AG09309 (cell line): ENCODE data around the gene SDK1.

ENCODE experiments used
- DNase-seq: peaks from one replicate; pipeline ENCODE4 v3.0.0-alpha.2; 2010; ENCODE audit warnings: low read depth
- H3K4me3 ChIP-seq: 2 replicates; pipeline ENCODE4 v1.5.1; 2011; ENCODE audit warnings: mild to moderate bottlenecking, low read depth, low read length, moderate library complexity; ENCODE audit not compliant: control insufficient read depth
- CTCF ChIP-seq: IDR thresholded peaks from 2 replicates; pipeline ENCODE4 v1.5.1; 2011; ENCODE audit warnings: mild to moderate bottlenecking, low read depth, low read length, inconsistent platforms; ENCODE audit not compliant: insufficient read depth, control insufficient read depth; ENCODE audit errors: missing control alignments

Gene SDK1

DNA sequence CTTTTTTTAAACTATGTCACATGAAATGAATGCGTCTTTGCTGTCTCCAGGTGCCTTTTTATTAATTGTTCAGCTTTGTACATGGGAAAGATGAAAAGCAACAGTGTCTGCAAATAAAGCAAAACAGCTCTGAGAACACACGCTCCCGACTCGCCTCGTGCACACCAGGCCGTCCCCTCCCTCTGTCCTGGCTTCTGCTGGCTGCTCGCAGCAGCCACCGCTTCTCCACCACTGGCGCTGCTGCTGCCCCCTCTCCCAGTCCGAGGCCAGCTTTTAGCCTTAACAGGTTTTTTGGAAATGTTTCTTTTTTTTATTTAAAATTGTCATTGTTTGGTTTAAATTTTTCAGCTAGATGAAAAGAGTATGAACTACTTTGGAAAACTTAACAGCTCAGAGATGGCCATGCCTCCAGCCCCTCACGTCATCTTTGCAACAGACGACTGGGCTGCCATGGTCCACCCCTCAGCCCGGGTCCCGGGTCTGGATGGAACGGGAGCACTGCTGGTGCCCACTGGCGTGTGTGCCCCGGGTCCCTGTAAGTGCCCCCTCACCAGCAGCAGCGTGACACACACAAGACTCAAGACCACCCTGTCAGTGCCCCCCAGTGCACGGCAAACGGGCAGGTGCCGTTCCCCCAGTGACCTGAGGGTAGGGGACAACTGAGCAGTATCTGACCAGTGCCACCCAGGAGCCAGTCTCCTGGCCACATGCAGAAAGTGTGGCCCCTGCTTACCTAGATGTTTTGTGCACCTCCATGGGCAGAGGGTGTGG, 965.4 kb downstream of the SDK1 start:
- H3K4me3 ChIP-seq = no peak overlapping the region
- no peak for TF ChIP-seq CTCF
- no peak for DNase-seq

DNA sequence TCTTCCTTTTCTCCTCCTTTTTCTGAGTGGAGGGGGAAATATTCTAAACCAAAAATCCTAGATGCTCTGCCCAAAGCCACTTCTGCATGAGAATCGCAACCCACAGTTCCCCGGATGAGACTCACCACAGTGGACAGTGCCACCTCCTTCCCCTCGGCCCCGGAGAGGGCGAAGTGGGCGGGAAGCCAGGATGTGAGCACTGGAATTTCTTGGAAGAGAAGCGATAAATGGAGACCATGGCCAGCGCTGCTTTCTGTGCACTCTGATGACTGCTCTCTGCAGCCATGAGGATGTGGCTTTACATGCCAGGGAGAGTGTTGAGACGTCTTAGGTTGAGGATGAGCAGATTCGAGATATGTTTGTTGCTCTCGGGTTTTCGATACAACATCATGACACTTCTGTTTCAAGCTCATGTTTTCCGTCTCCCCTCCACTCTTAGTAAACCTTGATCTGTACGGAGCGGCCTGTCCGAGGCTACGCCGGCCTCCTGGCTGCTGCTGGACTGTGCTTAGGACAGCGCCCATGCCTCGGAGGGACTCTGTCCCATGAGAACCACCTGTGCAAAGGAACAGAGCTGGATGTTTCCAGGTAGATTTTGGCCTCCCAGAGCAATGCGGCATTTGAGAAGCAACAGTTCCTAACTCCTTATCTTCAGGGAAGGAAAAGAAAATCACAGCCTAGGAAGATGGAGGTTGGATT, 966.4 kb downstream of the SDK1 start:
- no peak for DNase-seq
- no peak overlapping the region for H3K4me3 ChIP-seq
- no peak for TF ChIP-seq CTCF

DNA sequence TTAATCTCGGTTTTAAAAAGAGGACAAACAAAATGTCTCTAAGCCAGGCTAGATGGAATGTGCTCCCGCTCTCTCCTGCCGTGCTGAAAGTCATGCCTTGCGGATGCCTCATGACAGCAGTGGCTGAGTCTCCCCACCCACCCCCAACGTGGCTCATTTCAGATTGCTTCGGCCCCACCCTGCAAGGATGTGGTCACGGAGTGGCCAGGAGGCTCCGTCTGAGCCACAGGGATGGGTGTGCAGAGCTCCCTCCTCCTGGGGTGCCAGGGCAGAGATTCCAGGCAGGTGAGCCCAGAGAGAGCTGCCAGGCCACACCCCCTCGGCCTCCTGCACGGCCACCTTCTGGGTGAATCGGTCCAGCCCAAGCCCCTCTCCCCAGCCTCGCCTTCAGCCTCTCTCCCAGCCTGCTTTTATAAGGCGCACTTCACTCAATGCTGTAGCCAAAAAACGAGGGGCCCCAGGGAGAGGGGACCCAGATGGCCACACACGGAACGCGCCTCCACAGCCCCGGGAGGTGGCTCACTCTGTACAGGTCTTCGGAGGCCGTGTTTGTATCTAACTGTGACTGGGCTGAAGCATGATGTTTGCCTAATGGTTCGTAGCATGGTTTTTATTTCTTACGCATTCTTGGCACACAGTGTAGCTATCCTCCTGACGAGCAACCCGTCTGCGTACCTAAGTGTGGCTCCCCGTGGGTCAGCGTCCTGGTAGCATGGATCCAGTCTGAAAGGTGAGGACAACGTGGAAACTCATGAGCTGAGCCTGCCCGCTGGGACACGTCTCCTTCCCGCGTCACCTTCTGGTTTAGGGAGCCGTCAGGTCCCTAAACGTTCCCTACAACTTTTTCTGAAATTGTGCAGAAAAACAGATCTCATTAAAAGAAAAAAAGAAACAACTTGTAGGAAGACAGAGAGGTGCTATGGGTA, 967.3 kb downstream of the SDK1 start:
- no peak for DNase-seq
- no peak overlapping the region for H3K4me3 ChIP-seq
- TF ChIP-seq CTCF = no peak

DNA sequence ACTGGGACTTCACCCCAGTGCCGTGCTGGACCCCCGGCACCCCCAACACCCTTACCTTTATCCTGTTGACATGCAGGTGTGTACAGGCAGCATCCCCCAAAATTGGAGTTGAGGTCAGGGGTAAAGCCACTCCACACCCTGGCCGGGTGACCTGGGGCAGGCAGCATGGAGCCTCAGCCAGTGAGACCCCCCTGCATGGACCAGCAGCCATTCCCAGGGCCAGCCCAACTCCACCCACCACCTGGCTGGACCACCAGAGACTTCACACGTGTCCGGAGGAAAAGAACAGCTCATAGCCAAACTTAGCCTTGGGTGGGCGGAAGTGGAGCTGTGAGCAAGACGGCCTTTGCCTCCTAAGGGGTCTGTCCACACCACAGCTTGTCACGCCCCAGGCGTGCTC, 968.0 kb downstream of the SDK1 start:
- TF ChIP-seq CTCF = no peak
- H3K4me3 ChIP-seq = no peak overlapping the region
- DNase-seq = no peak

GRCh38 chr7:4269746-4270145, 968.7 kb downstream of the SDK1 start:
- DNase-seq = no peak
- no peak for TF ChIP-seq CTCF
- H3K4me3 ChIP-seq = no peak overlapping the region

- no peak for TF ChIP-seq CTCF
- H3K4me3 ChIP-seq = no peak overlapping the region
- DNase-seq = no peak
Measured at GRCh38 chr7:4270268-4270667, 969.2 kb downstream of the SDK1 start.
